Right renal pelvis (tissue), 4 donors: Measurements from ENCODE around the gene LMAN2. TPM values are rescaled to one million over a fixed set of nuclear protein-coding genes. Genes with fewer than 3 reads are reported as not detected.
"Not testable (repeated sequence)": the region's sequence is repeated elsewhere in the genome, so short reads cannot be mapped to it uniquely, and the experiment has no call there.

Experiments used
- DNase-seq, 4 donors: peaks; one replicate each; pipeline ENCODE4 v3.0.0-alpha.2; 2013; ENCODE audit warnings: low read depth in 4 of 4, low spot score in 3 of 4, missing footprints in 1 of 4
- polyA plus RNA-seq, 4 donors: library from polyadenylated mRNA; unstranded; fragments of 120-200 nt; gene quantifications; one replicate each; pipeline ENCODE4 v1.2.1, GENCODE V29; 2013; ENCODE audit not compliant: insufficient read length in 4 of 4

The LMAN2 gene
- polyA plus RNA-seq, 4 donors: 114 to 166 (median 126) TPM

DNA sequence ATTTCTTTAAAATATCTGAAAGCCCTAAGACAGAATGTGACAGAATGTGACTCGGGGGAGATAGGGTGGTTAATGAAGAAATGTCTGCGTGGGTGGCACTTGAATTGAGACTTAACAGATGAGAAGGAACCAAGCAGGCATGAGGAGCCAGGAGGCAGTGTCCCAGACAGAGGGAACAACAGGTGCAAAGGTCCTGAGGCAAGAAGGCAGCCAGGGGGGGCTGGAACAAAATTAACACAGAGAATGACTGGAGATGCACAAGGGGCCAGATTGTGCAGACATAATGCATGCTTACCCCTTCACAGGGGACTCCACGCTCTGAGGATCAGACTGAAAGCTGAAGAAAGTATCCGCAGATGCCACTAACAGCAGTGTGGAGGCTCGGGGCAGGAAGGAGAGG, 1.7 kb downstream of the LMAN2 start:
- DNase-seq: no peak

DNA sequence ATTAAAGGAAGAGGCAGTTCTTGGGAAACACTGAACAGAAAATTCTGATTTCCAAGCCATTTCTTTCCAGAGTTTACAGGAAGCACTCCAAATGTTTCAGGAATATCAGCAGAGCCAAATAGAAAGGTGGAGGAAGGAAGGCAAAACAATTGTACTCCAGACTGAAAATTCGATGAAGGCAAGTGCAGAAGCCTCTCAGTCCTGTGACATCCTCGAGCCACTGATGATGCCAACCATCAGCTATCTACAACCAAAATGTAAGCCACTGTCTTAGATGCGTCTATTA, 2.2 kb downstream of the LMAN2 start:
- DNase-seq: no peak

DNA sequence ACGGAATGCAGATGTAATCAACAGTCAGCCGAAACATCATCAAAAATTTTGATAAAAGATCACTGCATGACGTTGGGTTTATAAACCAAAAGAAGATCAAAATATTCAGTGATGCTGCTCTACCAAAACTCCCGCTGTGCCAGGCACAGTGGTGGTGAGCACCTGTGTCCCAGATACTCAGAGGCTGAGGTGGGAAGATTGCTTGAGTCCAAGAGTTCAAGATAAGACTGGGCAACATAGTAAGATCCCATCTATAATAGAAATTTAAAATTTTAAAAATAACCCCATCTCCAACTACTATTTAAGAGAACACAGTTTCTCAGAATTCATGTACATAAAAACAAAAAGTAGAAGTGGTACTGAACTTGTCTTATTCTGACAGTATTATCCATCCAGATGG, 3.8 kb downstream of the LMAN2 start:
- DNase-seq: no peak

DNA sequence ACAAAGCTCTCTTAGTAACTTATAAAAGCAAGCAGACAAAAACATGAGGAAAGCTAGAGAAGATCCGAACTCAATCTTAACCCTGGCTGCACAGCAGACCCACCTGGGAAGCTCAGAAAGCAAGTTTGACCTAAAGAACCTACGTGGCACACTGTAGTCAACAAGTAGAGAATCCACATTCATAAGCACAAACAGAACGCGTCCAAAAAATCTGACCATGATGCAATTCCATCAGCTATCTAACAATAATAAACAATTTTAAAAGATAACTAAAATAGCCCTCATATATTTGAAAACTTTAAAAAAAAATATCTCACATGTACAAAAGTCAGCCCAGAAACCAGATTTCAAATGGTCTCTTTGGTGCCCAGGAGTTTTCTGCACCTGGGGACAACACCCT, 4.6 kb downstream of the LMAN2 start:
- no peak for DNase-seq

DNA sequence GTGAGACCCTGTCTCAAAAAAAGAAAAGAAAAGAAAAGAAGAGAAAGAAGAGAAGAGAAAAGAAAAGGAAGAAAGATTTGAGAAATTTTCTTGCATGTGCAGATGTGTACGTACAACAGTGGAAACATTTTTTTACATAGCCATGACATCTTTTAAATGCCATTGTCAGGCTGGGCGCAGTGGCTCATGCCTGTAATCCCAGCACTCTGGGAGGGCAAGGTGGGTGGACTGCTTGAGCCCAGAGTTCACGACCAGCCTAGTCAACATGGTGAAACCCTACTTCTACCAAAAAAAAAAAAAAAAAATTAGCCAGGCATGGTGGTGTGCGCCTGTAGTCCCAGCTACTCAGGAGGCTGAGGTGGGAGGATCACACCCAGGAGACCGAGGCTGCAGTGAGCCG, 6.6 kb downstream of the LMAN2 start:
- no peak for DNase-seq

DNA sequence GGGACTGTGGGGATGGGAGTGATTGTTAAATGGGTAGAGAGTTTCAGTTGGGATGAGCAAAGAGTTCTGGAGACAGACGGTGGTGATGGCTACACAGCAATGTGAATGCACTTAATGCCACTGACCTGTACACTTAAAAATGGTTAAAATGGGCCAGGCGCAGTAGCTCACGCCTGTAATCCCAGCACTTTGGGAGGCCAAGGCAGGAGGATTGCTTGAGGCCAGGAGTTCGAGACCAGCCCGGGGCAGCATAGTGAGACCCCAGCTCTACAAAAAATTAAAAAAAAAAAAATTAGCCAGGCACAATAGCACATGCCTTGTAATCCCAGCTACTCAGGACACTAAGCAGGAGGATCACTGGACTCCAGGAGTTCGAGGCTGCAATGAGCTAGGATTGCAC, 7.7 kb downstream of the LMAN2 start:
- no peak for DNase-seq

DNA sequence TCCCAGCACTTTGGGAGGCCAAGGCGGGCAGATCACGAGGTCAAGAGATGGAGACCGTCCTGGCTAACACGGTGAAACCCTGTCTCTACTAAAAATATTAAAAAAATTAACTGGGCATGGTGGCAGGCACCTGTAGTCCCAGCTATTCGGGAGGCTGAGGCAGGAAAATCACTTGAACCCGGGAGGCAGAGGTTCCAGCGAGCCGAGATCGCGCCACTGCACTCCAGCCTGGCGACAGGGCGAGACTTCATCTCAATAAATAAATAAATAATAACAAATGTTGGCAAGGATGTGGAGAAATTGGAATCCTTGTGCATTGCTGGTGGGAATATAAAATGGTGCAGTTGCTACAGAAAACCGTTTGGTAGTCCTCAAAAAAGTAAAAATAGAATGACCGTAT, 8.5 kb downstream of the LMAN2 start:
- DNase-seq: not testable (repeated sequence)

DNA sequence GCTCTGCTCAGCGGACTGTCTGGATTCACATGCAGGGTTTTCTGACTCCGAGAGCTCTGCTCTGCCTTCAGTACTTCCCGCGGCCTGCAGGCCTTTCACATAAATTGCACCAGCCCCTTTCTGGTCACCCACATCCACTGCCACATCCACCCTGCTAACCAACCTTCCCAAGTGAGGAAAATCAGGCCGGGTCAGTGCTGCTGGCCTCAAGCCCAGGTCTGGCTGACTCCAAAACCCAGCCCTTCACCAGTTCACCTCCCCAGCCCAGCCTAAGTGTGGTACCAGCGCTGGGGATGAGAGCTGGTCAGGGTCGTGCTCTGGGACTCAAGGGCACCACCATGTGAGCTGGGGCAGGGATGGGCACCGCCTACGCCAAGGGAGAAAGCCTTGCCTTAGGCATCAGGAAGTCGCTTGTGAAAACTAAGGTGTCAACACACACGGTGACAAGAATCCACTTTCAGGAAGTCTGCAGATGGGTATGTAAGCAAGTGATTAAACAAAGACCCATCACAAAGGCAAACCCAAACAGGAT, 12.3 kb downstream of the LMAN2 start:
- DNase-seq: no peak

DNA sequence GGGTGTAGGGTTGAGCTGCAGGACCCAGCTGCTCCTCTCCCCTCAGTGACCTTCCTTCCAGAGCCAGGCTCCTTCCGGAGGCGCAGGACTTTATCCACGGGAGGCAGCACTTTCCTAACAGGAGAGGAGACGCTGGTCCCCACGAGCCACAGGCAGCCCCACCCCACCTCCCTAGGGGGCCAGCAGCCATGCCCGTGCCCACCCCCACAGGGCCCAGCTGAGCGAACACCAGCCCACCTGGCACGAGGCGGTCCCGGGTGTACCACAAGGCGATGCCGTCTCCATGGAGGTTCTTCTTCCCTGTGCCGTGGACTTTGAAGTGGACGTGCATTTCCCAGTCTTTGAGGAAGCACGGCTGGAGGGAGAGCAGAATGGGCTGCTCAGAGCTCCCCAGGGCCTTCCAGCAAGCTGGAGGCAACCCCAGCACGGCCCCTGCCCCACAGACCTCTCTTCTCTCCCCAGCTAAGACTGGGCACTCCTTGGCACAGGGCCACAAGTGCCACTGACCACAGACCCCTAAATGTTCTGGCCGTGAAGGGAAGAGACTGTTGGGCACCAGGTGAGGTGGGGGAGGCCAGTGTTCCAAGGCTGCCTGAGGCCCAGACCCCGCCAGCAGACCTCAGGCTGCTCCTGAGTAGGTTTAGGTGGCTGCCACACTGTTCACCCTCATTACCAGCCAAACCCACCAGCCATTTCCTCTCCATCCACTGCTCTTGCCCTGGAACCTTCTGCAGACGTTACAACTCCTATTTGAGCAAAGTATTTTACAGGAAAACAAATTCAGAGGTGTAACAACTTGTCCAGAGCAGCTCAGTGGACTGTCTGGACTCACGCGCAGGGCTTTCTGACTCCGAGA, 13.0 kb downstream of the LMAN2 start:
- no peak for DNase-seq

DNA sequence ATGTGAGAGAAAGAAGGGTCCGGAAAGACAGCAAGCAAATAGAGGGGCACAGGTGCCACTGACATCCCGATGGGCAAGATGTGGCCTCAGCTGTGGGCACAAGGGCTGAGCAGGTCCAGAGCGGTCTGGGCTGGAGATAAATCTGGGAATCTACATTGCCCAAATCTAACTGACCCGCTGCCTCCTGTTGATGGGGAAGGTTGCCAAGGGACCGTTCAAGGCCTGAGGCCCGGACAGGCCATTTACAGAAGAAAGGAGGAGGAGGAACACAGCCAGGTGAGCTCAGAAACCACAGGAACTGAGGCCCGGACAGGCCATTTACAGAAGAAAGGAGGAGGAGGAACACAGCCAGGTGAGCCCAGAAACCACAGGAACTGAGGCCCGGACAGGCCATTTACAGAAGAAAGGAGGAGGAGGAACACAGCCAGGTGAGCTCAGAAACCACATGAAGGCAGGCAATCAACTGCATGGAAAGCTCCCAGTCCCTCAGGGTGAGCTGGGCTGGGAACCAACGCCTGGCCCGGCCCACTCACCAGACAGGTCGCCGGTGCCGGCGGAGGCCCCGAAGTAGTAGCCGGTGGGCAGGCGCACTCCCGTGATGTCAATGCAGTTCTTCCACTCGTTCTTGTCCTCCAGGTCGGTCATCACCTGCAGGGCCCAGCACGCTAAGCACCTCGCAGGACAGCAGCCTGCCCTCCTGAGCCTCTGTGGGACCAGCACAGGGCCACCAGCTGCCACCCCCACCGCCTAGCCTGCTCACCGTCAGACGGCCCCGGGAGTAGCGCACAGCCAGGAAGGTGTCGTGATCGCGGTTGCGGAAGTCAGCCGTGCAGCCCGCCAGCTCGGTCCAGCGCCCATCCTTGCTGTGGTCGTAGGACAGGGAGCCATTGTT, 14.6 kb downstream of the LMAN2 start:
- no peak for DNase-seq

DNA sequence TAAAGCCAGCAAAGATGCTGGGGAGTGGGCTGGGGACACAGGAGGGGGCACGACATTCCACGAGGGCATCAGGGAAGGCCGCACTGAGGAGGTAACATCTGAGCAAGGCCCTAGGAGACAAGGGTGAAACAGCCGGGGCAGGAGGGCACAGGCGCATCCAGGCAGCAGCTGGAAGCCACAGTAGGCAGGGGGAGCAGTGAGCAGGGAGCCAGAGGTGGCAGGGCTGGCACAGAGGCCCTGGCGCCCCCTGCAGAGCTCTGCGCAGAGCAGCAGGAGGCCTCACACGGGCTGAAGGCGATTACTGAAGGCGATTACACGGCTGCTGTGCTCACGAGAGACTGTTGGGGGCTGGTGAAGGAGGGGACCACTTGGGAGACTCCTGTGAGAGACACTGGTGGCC, 15.4 kb downstream of the LMAN2 start:
- no peak for DNase-seq

DNA sequence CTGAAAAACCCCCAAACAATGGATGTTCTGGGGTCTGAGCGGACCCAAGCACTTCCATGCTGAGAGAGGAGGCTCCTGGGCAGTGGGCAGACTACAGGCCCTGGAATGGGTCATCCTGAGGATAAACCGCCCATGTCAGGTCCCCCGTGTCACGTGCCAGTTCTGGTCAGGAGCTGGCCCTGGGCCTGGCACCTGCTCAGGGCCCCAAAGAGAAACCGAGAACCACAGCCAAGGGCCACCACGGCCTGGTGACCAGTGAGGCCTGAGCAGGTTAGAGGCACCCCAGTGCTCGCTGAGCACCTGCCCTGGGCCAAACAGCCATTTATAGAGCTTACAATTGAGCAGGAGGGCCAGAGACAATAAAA, 15.8 kb downstream of the LMAN2 start:
- DNase-seq: no peak

DNA sequence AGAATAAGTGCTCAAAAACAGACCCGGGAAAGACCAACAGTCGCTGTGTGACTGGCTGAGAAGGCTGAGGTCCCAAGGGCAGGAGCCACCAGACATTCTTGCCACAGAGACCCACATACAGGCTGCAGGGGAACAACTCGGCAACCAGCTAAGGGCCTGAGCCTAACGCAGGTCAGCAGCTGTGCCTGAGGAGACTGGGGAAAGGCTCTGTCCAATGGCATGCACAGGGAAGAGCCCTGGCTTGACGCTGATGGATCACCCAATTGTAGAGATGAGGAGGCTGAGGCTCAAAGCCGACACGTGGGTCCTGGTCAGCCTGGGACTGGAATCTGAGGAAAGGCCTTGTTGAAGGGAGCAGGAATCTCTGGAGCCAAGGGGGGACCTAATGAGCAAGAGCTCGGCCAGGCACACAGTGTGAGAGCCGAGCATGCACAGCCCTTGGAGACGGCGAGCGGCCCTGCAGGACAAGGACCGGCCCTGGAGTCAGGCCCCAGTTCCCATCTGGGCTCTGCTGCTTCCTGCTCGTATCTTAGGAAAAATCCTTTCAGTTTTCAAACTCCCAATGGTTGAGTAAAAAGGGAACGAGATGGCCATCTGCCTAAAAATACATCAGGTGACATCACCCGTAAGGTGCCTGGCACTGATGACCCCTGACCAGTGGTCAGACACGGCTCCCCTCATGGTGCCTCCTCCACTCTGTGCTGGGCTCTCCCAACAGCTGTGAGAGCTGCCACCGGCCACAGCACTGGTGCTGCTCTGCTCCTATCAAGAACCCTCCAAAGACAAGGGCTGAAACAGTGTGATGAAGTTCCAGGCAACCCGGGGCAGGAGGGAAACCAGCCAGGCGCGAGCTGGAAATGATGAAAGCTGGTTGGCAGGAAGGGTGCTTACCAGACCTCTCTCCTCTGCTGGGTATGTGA, 16.4 kb downstream of the LMAN2 start:
- DNase-seq: no peak

DNA sequence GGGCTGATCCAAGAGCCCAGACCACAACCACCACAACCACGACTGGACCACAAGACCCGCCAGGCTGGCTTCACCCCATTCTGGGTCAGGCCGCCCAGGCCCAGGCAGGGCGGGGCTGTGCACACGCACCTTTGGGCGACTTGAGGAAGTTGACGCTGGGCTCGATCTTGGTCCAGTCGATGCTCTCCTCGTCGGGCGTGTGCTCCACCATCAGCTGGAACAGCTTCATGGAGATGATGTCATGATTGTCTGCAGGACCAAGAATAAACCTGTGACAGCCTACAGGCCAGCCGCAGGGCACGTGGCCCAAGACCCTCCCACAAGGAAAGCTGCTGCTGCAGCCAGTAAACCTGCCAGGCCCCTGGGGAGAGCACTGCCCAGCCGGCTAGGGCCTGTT, 17.3 kb downstream of the LMAN2 start:
- DNase-seq: no peak

DNA sequence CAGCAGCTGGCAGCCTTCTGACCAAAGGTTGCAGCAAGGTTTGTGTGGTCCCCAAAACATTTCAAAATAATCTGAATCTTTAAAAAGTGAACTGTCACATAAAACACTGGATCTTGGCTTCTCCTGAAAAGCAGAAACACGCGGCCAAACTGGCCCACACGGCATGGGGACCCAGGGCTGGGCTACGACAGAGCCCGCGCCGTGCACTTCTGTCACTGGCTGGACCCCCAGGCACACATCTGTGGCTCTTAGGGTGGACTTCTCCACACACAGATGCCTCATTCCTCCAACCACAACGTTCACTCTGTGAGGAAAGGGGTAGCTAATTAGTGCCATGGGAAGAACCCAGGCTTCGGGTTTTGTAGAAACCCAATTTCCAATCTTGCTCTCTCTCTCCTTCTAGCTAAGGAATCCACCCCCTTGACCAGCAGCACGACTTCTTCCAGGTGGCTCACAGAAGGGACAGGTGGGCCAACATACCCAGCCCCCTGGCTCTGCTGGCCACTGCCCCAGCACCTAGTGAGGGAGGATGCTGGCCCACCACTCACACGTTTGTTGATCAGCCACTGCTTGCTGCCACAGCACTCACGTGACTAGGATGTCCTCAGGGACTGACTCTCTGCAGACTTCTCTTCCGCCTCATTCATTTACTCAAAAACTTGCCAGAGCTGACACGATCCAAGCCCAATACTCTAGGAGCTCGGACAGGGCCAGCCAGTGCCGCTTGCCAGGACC, 17.9 kb downstream of the LMAN2 start:
- DNase-seq: no peak

DNA sequence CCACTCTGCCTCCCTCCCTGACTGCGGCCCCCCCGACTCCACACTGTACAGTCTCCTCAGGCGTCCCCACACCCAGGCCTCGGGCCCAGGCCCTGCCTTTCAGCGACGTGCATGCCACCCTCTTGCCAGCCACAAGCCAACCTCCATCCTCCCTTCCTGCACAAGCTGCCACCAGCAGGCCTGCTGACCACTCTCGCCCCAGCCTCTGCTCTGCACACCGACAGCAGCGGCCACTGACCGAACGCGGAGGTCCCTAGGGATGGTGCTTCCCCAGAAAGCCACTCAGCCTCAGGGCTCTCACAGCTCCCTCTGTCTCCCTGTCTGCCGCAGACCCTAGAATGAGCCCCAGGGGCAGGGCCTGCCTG, 18.6 kb downstream of the LMAN2 start:
- no peak for DNase-seq

DNA sequence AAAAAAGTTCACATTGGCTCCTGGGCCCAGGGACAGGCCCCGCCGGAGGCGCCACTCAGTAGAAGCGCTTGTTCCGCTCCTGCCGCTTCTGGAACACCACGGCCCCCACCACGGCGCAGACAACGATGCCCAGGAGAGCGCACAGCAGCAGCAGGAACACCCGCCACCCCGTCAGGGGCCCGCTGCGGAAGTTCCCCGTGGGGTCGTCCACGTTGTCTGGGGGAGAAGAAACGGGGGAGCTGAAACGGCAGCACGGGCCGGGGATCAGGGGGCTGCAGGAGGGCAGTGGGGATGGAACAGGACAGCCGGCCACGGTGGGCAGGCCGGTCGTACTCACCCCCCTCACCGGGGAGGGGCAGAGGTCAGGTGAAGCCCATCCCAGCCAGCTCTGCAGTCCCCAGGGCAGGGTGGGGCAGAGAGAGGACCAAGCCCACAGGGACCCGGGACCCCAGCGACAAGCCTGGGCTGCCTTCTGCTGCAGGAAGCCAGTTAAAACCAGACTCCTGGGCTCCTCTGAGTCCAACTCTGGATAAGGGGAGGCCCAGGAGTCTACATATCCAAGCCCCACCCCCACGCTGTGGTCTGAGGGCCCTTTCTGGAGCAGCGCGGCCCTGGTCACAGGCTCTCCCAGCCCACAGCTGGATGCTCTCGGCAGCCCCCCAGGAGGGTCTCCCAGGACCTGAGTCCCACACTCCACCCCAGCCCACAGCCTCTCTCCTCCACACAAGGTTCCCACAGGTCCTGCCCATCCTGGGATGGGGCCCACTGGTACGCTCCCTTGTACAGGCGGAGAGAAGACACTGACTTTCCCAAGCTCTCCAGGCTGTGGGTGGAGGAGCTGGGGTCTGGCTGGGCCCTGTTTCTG, 19.2 kb downstream of the LMAN2 start:
- DNase-seq: no peak

DNA sequence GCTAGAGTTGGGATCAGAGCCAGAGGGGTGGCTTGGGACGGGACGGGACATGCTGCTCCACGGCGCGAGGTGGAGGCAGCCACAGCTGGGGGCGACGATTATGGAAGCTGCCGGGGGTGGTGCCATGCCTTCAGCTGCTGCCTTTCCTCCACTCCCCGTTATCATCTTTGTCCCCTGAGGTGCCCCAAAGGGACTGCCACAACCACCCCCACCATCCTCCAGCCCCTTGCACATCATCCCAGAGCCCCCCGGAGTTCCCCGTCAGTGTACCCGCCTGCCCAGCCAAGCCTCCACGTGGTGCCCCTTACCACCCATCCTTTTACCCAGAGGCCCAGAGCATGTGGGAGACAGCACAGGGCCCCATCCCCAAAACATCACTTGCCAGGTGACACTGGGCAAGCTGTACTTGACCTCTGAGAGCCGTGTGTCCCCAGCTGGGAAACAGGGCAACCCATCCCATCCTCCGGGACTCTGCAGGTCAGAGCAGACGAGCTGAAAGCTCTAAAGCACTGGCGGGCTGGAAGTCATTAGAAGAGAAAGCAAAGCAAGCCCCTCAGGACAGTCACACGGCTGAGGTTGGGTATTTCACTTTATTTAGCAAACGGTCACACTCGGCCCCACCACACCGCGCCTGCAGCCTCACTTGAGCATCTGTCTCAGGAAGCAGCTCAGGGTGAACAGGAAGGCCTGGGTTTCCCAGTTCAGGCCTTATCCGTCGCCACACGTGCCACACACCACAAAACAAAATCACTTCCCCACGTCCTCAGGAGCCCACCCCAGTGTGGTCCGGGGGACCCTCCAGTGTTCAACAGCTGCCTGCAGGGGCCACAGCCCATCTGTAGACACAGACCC, 20.3 kb downstream of the LMAN2 start:
- no peak for DNase-seq
